Eye (tissue), 1 donor: ENCODE results near the gene TAC4.

ENCODE experiments used
- DNase-seq: peaks from one replicate; pipeline ENCODE4 v3.0.0-alpha.2; 2015

The TAC4 gene, protein sequence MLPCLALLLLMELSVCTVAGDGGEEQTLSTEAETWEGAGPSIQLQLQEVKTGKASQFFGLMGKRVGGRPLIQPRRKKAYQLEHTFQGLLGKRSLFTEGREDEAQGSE

DNA sequence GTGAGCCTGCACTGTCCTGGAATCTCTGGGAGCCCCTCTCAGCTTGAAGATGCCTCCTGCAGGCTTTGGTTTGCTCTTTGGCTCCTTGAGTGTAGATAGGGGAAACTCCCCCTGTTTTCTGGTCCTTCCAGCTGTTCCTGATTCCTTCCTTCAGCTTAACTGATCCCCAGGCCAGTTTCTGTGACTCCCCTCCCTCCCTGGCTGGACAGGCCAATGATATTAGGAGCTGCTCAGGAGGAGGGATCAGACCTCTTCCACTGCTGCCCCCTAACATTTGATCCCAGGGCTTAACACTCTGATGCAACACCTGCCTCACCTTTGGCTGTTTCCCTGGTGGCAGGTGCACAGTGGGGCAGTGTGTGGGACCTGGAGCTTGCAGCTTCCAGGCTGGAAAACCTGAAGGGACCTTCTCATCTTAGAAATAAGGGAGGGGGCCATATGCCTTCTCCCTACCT lies at the start of gene TAC4:
Gene TAC4, minus strand, starts transcription at position 51 of the 455 bp plus-strand sequence. CDS start 52 bp downstream, outside the sequence.
- DNase-seq, result no peak

DNA sequence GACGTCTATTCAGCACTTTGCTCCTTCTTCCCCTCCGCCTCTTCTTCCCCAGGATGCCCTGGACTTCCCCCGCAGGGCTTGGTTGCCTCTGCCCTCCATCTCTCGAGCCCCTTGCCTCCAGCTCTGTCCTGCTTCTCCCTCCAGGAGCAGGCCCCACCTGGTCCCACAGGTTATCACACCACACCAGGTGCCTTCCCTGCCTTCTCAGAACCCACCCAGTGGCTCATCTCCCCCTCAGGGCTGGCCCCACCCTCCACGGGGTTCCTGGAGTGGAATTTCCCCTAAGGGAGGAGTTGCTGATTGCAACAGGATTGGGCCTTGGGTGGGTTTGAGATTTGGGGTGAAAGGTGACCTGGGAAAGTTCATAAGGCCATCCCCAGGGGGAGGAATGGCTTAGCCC lies 49.0 kb upstream of the TAC4 start:
- DNase-seq, result no peak

DNA sequence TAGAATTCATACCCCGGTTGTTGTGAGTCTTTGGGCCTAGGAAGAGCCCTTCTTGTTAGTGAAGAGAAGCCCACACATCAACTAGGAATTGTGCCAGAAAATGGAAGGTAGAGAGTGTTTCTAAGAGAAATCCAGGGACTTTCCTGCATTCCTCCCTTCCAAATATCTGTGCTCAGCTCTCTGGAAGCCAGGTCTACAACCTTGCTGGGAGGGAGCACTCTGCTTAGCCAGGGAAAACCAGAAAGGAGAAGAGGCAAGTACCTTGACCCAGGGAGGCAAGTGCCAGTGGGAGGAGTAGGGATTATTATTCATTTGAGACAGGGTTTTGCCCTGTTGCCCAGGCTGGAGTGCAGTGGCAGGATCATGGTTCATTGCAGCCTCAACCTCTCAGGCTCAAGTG lies 48.4 kb upstream of the TAC4 start:
- no peak for DNase-seq

DNA sequence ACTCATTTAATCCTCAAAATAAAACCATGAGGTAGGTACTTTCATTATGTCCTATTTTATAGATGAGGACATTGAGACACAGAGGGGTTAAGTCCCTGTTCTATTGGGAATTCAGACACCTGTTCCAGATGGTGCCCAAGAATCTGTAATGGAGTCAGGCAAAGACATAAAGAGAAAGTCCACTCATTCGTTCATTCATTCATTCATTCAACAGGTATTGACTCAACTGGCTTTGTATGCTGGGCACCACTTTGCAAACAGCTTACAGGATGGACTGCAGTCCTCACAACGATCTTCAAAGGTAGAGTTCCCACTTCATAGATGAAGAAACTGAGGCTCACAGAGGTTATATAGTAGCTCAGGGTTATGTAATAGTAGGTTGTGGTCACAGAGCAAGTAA lies 47.9 kb upstream of the TAC4 start:
- no peak for DNase-seq

DNA sequence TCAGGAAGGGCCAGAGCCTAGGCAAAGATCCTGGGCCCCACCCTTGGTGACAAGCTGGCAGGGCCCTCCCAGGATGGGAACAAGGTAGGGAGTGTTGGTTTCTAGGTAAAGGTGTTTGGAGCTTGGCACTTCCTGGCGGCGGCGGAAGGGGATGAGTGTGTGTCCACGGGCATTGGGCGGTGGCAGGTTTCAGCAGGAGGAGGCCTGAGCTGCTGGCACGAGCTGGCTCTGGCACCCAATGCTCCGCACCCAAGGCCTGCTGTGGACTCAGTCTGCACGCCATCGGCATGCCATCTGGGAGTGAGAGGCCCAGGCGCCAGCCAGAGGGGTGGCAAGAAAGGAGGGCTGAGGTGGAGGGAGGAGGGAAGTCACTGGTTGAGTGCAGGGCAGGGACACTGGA lies 46.9 kb upstream of the TAC4 start:
- no peak for DNase-seq

DNA sequence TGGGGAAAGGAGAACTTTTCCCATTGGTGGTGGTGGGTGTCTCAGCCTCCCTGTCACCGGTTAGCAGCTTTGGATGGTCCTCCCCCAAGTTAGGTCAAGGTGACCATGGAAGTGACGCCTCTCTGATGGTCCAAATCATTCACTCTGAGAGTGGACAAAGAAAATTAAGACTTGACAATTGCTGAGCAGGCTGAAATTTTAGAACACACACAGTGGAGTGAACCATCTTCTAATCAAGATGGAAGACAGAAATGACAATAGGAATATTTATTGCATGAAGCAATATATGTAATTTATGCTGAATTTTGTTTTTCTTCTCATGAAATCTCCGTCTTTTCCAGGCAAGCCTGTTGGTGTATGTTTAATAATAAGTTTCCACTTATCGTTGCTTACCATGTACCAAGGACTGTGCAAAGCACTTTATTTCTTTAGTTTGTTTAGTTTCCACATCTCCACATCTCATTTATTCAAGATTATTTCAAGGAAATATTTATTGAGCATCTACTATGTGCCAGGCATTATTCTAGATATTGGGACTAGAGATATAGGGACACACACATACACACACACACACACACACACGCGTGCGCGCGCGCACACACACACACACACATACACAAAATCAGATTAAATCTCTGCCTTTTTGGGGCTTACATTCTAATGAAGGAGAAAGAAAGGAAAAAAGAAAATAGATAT lies 44.0 kb upstream of the TAC4 start:
- no peak for DNase-seq

DNA sequence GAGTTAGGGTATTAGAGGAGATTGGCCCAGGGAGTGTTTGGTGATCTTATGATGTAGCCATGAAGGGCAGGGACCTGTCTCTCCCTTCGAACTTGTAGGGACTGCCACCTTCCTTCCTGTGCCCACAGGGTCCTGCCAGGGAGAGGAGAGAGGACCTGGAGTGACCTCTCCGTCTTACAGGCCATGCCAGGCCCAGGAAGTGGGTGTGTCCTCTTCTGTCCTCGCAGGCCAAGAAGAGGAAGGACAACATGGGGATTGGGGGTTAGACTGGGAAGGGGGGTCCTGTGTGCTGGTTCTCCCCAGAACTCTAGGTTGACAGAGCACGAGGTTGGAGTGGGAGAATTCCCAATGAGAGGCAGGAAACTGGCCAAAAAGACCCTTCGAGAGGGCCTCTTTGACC lies 43.4 kb upstream of the TAC4 start:
- DNase-seq, result no peak

DNA sequence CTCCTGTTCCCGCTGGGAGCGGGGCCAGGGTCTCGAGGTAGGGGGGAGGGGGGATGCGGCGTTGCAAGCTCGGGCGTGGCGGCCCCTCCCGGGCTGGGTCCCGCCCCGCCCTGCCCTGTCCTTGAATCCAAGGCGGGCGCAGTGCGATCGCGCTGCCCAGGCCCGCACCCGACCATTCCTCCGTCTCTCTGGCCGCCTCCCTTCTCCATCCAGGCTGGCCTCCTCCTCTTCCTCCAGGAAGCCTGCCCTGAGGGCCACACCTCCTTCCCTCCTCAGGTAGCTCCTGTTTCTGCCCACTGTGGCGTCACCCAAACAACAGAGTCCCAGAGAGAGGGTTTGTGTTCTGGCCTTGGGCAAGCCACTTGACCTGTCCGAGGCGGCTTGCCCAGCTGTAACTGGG lies 43.0 kb upstream of the TAC4 start:
- no peak for DNase-seq

DNA sequence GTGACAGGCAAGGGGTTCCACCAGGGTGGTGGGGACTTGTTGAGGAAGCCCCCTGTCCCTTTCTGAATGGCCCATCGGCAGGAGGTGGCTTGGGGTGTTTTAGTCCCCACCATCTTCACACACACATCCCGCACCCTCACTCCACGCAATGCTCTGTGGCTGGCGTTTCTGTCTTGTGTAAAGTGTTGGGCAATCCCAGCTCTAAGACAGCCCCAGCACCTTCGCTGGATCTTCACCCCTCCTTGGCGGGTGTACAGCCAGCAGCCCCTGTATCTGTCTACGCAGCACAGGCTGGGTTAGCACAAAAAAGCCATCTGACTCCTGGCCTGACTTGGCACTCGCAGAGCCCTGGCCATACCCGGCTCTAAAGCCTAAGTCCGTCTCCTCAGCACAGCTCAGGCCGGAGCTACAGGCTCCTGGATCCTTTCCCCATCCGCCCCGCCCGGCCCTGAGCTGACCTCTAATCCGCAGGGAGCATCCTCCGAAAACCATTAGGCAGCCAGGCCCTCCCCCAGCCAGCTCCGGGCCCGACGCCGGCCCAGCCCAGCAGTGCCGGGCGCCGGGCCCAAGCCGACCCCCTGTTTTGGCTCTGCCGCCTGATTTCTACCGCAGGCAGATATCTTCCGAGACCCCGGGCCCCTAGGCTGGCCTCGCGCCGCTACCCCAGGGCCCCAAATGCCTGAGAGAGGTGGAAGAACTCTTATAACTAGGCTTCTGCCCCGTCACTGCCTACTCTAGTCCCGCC lies 42.4 kb upstream of the TAC4 start:
- DNase-seq, result peak; percentile 25

DNA sequence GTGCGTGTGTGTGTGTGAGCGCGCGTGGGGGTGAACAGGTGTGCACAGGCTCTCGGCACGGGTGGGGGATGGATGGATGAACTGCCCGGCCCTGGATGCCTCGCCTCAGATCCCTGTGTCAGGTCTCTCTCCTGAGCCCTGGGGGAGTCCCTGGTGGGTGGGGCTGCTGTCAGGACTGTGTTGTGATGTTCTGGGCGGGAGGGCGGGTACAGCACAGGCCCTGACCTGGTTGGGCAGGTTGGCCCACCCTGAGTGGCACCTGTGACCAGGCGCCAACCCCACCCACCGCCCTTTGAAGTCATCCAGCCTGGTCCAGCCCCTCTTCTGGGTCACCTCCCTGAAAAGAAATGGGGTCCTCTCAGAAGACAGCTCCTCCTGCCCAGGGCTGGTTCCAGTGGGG lies 41.6 kb upstream of the TAC4 start:
- DNase-seq, result no peak

DNA sequence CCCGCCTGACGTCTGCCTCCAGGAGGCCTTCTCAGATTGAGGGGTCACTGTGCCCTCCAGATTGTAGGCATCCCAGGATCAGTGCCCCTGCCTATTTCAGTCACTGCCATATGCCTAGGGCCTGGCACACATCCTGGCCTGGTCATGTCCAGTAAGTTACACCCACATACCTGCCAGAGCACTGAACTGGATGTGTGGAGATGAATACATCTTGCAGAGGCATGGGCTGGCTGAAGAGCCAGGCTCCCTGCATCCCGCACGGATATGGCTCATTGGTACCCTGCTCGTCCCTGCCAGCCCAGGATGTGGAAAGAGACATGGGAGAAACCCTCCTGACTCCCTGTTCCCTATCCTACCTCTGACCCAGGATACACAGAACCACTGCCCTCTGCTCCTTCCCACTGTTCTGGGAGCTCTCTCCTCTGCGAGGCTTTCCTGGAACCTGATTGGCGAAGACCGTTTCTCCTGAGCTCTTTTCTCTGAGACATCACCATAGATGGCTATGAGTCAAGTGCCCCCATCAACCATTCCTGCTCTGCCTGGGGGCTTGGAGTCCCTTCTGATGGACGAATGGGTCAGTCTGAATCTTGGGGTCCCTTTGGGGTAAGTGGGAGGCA lies 40.0 kb upstream of the TAC4 start:
- no peak for DNase-seq

DNA sequence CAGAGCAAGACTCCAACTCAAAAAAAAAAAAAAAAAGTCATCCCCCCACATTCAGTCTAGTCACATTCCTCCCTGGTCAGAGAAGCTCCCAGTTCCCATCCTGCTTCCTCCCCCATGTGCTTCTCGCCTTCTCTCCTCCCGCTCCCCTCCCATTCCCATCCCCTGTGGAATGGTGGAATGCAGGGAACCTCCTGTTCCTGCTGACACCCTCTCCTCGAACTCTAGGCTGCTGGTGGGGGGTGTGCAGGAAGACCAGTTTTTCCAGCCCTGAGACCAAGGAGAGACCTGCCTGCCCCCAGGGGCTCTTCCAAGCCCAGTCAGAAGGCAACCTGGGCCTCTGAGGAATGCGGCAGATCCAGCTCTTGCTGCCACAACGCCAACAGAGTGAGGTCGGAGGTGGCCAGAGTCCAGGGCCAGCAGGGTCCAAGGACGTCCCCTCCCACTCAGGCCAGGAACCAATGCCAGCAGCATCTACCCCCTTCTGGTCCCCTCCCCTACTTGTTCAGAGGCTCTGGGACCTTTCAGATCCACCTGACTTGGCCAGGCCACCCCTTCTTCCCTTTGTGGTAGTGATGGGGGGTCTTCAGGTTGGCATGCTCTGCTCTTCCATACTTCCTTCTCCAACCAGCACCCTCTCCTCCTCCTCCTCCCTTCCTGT lies 39.3 kb upstream of the TAC4 start:
- peak; percentile 51 for DNase-seq

DNA sequence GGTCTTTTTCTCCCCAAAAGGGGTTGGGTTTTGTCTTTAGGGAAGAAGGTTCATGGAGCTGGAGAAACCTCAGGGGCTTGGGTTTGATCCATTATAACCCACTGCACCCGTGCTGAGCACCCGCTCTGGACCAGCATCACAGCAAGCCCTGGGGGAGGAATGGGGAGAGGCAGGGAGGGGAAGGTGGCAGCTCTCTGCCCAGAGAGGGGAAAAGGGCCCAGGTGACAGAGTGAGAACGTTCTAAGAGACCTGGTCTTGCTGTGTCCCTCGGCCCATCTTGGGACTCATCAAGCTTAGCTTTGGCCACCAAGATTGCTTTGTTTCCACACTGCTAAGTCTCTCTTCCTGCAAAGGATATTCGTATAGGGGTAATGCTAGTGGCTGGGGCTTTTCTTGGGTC lies 38.2 kb upstream of the TAC4 start:
- no peak for DNase-seq

DNA sequence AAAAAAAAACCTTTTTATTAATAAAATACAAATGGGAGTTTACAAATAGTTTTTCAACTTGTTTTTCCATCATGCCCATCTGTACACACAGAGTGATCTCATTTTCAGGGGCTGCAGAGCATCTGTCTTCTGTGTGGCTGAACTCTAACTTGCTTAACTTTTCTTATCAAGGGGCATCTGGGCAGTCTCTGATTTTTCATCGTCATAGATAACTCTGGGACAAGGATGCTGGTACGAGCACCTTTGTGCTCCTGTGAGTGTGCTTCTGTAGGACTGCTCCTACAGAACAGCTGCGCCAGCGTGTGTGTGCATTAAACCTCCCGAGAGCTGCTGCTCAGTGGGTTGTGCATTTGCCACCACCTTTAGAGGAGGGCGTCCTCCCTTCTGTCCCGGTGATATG lies 34.6 kb upstream of the TAC4 start:
- DNase-seq, result no peak

DNA sequence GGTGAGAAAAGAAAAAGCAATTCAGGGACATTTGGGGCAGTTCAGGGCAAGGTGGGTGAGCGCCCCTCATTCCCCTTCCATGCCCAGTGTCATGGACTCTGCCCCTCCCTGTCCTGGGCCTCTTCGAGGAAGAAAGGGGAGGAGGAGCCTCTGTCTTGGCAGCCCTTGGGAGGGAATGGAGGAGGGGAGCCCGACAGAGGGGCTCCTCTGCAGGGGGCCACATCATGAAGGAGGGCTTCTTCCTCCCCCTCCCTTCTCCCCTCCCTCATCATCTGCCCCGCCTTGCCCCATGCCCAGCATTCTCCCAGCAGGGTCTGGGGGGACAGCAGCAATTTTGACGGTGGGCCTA lies 33.2 kb upstream of the TAC4 start:
- DNase-seq, result no peak

DNA sequence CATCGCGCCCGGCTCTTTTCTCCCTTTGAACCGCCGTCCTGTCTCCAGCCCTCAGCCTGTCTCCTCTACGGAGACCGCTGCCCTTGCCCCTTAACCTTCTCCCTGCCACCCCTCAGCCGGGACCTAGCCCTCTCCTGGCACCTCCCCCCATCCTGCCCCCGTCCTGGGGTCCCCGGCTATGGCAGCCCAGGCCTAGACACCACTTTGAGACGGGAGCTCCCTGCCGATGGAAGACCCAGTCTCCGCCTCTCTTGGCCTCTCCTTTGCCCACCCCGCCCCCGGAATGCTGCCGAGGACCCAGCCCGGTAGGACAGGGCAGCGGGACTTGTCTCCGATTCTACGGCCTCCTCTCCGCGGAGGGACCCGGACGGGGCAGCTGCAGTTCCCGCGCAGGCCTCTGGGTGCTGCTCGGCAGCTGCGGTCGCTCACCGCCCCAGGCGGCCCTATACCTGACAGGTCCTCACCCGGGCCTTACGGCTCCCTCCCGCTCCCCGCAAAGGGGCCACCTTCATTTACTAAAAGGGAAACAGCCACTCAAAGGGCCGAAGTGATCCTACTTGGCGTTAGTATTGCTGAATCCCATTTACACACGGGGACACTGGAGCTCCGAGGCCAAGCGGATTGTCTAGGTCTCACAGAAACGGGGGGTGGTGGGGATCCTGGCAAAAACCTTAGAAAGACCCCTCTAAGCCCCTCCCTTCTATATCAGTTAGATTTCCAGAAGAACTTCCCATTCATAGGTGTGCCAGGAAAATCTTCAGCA lies 32.6 kb upstream of the TAC4 start:
- DNase-seq, result peak; percentile 89

DNA sequence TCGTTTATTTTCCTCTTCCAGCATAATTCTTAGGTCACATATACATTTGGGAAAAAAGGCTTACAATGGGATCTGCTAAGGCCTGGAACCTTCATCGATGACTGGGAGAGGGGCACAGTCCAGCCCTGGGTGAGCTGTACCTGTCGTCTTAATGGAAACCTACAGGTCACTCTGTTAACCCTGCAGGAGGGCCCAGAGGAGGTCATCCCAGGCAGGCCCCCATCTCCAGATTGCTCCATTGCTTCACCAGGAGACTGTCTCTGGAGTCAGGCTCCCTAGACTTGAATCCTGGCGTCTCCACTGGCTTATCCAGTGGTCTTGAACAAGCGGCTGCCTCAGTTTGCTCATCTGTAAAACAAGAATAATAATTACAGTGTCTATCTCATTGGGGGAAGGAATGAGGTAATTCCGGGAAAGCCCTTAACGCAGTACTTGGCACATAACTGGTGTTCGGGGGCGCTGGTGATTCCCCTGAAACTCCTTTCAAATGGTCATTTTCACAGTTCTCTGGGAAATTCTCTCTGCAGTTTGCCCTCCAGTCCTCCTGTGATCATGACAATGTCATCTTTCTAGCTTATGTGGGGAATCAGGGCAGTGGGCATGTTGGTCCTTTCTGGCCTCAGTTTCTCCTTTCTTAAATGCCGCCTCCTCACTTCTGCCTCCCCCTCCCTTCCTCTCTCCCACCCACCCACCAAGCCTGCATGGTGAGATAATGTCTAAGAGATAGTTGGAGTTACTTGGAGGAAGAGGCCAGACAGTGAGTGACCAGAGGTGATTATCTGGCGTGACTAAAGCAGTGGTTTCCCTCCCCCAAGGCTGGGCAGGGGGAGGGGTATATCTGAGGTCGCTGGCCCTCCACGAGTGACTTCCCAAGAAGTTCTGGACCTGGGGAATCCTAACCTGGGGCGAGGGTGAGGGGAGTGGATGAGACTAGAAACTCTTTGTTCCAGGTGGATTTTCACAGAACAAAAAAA lies 31.3 kb upstream of the TAC4 start:
- no peak for DNase-seq

DNA sequence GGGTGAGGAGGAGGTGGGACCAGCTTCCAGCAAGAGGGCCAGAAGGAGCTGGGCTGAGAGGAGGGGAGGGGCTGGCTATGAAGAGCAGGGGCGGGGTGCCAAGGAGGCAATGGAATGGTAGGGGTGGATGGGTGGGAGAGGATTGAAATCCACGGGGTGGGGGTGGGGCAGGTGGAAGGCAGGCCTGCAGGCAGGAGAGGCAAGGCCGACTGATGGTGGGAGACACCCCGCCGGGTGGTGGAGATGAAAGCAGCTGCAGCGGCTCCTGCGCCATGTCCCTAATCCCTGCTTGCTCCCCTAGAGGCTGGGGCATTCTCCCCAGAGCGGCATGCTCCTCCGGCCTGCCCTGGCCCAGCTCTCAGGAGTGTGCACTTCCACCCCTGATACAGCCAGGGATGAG lies 27.8 kb upstream of the TAC4 start:
- no peak for DNase-seq

DNA sequence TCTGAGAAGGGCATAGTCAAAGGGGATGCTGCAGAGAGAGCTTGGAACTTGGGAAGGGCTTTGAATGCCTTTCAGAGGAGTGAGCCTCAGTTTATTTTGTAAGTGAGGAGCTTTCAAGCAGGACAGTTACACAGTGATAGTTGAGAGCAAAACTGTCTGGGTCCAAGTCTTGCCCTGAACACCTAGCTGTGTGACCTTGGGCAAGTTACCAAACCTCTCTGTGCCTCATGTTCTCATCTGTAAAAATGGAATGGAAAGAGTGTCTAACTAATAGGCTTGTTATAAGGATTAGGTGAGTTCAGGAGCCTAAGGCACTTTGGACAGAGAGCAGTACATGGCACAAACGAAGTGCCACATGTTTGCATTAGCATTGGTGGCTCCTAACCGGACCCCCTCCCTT lies 27.0 kb upstream of the TAC4 start:
- DNase-seq, result no peak

DNA sequence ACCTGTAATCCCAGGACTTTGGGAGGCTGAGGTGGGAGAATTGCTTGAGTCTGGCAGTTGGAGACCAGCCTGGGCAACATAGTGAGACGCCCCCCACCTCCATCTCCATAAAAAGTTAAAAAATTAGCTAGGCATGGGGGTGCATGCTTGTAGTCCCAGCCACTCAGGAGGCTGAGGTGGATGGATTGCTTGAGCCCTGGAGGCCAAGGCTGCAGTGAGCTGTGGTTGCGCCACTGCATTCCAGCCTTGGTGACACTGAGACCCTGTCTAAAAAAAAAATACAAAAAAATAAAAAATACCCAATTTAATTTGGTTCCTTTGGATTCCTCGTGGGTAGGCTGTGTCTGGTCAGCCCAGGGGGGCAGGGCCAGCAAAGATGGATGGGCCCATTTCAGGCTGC lies 26.1 kb upstream of the TAC4 start:
- DNase-seq, result no peak

DNA sequence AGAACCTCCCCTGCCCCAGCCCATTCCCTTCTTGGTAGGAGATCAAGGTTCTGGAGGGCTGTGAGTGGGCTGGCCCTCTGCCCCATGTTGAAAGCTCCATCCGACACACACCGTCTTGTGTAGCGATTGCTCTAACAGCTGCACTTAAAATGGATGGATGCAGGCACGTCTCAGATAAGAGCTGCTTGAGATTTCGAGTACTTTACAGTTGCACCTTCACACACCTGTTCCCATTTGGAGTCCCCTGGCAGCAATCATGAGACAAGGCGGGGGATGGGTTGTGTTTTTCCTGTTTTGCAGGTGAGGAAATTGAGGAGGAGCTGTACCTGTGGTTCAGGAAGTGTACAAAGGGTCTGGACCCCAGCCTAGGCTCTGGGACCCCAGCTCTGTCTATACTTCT lies 25.6 kb upstream of the TAC4 start:
- no peak for DNase-seq
